Measurements from ENCODE around the gene NHLRC1. TPM values are rescaled to one million over a fixed set of nuclear protein-coding genes. Genes with fewer than 3 reads are reported as not detected.

Gene NHLRC1
- total and polyA plus RNA-seq, 4 donors: 0.97 to 4.3 (median 2.2) TPM

DNA sequence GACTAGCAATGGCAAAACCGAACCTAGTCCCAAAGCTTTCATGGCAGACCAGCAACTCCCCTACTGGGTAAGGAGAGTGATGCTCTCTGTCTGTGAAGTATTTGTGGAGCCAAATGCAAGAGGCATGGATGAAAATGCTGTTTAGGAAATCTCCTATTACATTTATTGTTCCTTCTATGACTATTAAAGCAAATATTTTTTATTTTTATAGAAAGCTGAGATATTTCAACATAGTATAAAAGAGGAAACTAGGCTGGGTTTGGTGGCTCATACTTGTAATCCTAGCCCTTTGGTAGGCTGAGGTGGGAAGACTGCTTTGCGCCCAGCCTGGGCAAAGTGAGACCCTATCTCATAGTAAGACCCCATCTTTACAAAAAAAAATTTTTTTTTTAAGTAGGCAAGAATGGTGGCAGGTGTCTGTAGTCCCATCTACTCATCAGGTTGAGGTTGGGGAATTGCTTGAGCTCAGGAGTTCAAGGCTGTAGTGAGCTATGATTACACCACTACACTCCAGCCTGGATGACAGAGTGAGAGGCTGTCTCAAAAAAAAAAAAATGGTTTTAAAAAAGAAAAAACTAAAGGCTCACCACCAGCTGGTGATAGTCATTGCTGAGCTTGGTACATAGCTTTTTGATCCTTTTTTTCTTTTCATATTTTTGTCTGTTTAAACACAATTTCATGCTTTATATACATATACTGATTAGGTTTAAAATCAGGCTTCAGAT is 44.0 kb upstream of the NHLRC1 start:
- Histone ChIP-seq H3K27ac (ENCODE audit: low read depth in 1 of 2, low read length in 1 of 2) (no peak overlapping the region), H3K9me3 (ENCODE audit: control insufficient read depth in 4 of 4, insufficient read depth in 3 of 4, low read length in 3 of 4) (peaks cover 0 to 8% (median 0%) of the 10 kb centered on the region in 4 donors), H3K9ac (ENCODE audit: insufficient read depth in 1 of 2, low read length in 2 of 2) (no peak overlapping the region), H3K36me3 (ENCODE audit: control insufficient read depth in 4 of 4, insufficient read depth in 4 of 4, low read length in 4 of 4) (peaks cover 16 to 38% (median 27%) of the 10 kb centered on the region in 4 donors), H3K4me3 (no peak overlapping the region), H3K27me3 (ENCODE audit: control insufficient read depth in 3 of 3, insufficient read depth in 3 of 3, low read length in 2 of 3) (no peaks in the 10 kb centered on the region), H3K4me1 (ENCODE audit: control insufficient read depth in 5 of 5, insufficient read depth in 5 of 5, low read length in 5 of 5) (peaks cover 0 to 2% (median 0%) of the 10 kb centered on the region in 5 donors)
- WGBS, 2 donors: 79 to 88% methylated on average over 2 of the region's 2 CpGs
- TF ChIP-seq, protein P1, sequence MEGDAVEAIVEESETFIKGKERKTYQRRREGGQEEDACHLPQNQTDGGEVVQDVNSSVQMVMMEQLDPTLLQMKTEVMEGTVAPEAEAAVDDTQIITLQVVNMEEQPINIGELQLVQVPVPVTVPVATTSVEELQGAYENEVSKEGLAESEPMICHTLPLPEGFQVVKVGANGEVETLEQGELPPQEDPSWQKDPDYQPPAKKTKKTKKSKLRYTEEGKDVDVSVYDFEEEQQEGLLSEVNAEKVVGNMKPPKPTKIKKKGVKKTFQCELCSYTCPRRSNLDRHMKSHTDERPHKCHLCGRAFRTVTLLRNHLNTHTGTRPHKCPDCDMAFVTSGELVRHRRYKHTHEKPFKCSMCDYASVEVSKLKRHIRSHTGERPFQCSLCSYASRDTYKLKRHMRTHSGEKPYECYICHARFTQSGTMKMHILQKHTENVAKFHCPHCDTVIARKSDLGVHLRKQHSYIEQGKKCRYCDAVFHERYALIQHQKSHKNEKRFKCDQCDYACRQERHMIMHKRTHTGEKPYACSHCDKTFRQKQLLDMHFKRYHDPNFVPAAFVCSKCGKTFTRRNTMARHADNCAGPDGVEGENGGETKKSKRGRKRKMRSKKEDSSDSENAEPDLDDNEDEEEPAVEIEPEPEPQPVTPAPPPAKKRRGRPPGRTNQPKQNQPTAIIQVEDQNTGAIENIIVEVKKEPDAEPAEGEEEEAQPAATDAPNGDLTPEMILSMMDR (IDR thresholded peaks at IDR 0.05; ENCODE audit: control extremely low read depth, extremely low read depth): no peak
- ATAC-seq (ENCODE audit: insufficient read depth, low FRiP score) (no peak), DNase-seq (no peak)

DNA sequence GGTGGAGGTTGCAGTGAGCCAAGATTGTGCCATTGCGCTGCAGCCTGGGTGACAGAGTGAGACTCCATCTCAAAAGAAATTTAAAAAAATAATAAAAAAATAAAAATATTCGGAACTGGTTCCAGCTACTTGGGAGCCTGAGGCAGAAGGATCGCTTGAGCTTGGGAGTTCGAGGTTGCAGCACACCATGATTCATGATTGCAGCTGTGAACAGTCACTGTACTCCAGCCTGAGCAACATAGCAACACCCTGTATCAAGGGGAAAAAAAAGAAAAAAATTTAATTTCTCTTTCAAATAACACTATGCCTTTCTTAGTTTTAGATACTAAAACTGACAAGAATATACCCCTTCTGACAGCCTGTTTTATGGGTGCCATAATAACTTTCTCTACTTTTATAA is 43.3 kb upstream of the NHLRC1 start:
- TF ChIP-seq, protein P1 (IDR thresholded peaks at IDR 0.05; ENCODE audit: control extremely low read depth, extremely low read depth): no peak
- DNase-seq: no peak
- no peak overlapping the region for H3K9ac ChIP-seq (ENCODE audit: insufficient read depth in 1 of 2, low read length in 2 of 2)
- peaks cover 23 to 40% (median 32%) of the 10 kb centered on the region in 4 donors for H3K36me3 ChIP-seq (ENCODE audit: control insufficient read depth in 4 of 4, insufficient read depth in 4 of 4, low read length in 4 of 4)
- H3K4me1 ChIP-seq (ENCODE audit: control insufficient read depth in 5 of 5, insufficient read depth in 5 of 5, low read length in 5 of 5): peaks cover 0 to 3% (median 0%) of the 10 kb centered on the region in 5 donors
- ATAC-seq (ENCODE audit: insufficient read depth, low FRiP score): no peak
- 92% methylated on average over 4 of the region's 4 CpGs for WGBS, 2 donors
- no peak overlapping the region for H3K4me3 ChIP-seq
- H3K27me3 ChIP-seq (ENCODE audit: control insufficient read depth in 3 of 3, insufficient read depth in 3 of 3, low read length in 2 of 3): no peaks in the 10 kb centered on the region
- H3K27ac ChIP-seq (ENCODE audit: low read depth in 1 of 2, low read length in 1 of 2): no peak overlapping the region
- H3K9me3 ChIP-seq (ENCODE audit: control insufficient read depth in 4 of 4, insufficient read depth in 3 of 4, low read length in 3 of 4): peaks cover 0 to 8% (median 0%) of the 10 kb centered on the region in 4 donors

DNA sequence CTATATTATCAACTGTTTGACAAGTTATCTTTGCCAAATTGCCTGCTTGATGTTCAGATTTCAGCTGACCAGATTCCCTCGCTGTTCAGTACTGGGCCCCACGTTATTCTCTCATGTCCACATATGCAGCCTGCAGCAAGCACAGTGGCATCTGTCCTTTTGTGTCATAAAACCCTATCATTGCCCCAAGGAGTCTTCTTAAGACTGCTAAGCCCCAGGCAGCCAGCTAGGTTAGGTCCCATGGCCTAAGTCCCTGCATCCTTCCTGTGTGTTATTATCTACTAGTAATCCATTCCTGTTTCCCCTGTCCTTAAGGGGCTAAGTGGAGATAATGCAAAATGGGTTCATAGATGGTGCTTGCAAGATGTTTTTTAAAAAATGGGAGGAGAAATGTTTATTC is 39.9 kb upstream of the NHLRC1 start:
- ATAC-seq (ENCODE audit: insufficient read depth, low FRiP score) (no peak), DNase-seq (no peak)
- Histone ChIP-seq H3K36me3 (ENCODE audit: control insufficient read depth in 4 of 4, insufficient read depth in 4 of 4, low read length in 4 of 4) (peaks cover 12 to 36% (median 24%) of the 10 kb centered on the region in 4 donors), H3K4me1 (ENCODE audit: control insufficient read depth in 5 of 5, insufficient read depth in 5 of 5, low read length in 5 of 5) (peaks cover 0 to 3% (median 0%) of the 10 kb centered on the region in 5 donors), H3K27me3 (ENCODE audit: control insufficient read depth in 3 of 3, insufficient read depth in 3 of 3, low read length in 2 of 3) (no peaks in the 10 kb centered on the region), H3K4me3 (no peak overlapping the region), H3K9me3 (ENCODE audit: control insufficient read depth in 4 of 4, insufficient read depth in 3 of 4, low read length in 3 of 4) (no peaks in the 10 kb centered on the region), H3K27ac (ENCODE audit: low read depth in 1 of 2, low read length in 1 of 2) (no peak overlapping the region), H3K9ac (ENCODE audit: insufficient read depth in 1 of 2, low read length in 2 of 2) (no peak overlapping the region)
- WGBS, 2 donors: 92 to 98% methylated on average over 2 of the region's 2 CpGs
- TF ChIP-seq, protein P1 (IDR thresholded peaks at IDR 0.05; ENCODE audit: control extremely low read depth, extremely low read depth): no peak

All from lung (tissue), 12 donors.